Small intestine (tissue), 7 donors: ENCODE results near the gene HCRT. TPM values are rescaled to one million over a fixed set of nuclear protein-coding genes. Genes with fewer than 3 reads are reported as not detected.
A peak's percentile ranks its signal among the peaks of the same experiment; 100 is the strongest.
"Not testable (repeated sequence)": the region's sequence is repeated elsewhere in the genome, so short reads cannot be mapped to it uniquely, and the experiment has no call there.

Experiments used
- DNase-seq, 2 donors: peaks; one replicate each; pipeline versions ENCODE4 v3.0.0 to v3.0.0-alpha.2; 2013
- FAIRE-seq: peaks from 2 replicates; lab custom pipeline; 2012; peaks lifted over from hg19 to GRCh38; lab: Jason Lieb, UNC
- H3K27ac ChIP-seq, 3 donors: one replicate each; pipeline ENCODE4 v1.5.1; 2013; ENCODE audit warnings: low read length in 2 of 3, mild to moderate bottlenecking in 2 of 3, control low read depth in 1 of 3, inconsistent platforms in 1 of 3, low read depth in 1 of 3, moderate library complexity in 1 of 3
- H3K27me3 ChIP-seq, 3 donors: one replicate each; pipeline ENCODE4 v1.6.1; 2013; ENCODE audit warnings: low read length in 3 of 3, inconsistent platforms in 1 of 3; ENCODE audit not compliant: control insufficient read depth in 3 of 3, insufficient read depth in 3 of 3
- H3K36me3 ChIP-seq, 3 donors: one replicate each; pipeline ENCODE4 v1.6.1; 2013; ENCODE audit warnings: low read length in 3 of 3, inconsistent platforms in 1 of 3, low read depth in 1 of 3, mild to moderate bottlenecking in 1 of 3, moderate library complexity in 1 of 3; ENCODE audit not compliant: control insufficient read depth in 3 of 3, insufficient read depth in 2 of 3
- H3K4me1 ChIP-seq, 3 donors: one replicate each; pipeline ENCODE4 v1.6.1; 2013; ENCODE audit warnings: low read length in 2 of 3, inconsistent platforms in 1 of 3, low read depth in 1 of 3, mild to moderate bottlenecking in 1 of 3, moderate library complexity in 1 of 3; ENCODE audit not compliant: control insufficient read depth in 3 of 3, insufficient read depth in 2 of 3
- H3K4me3 ChIP-seq, 3 donors: one replicate each; pipeline ENCODE4 v1.5.1; 2013; ENCODE audit warnings: low read length in 3 of 3, control low read depth in 1 of 3, inconsistent platforms in 1 of 3, low read depth in 1 of 3, mild to moderate bottlenecking in 1 of 3, moderate library complexity in 1 of 3
- H3K9me3 ChIP-seq, 2 donors: one replicate each; pipeline ENCODE4 v1.6.1; 2013; ENCODE audit warnings: low read depth in 1 of 2, low read length in 1 of 2; ENCODE audit not compliant: control insufficient read depth in 2 of 2, insufficient read depth in 1 of 2
- WGBS, 3 donors: extraction: QIAGEN DNeasy Blood & Tissue Kit; methylation state at CpG; one replicate each; pipeline ENCODE4 v1.1.7; 2013; 5-methylcytosine and 5-hydroxymethylcytosine counted together
- polyA plus RNA-seq, 4 donors: library from polyadenylated mRNA; stranded (reverse) in 3 of 4; unstranded in 1 of 4; fragments of 200-250 nt in 3 of 4; fragments of 120-200 nt in 1 of 4; gene quantifications; one replicate each; pipeline versions ENCODE4 v1.2.1 to v1.2.3, GENCODE V29; 2013
- donor health status: healthy with polysubstance abuse.
- donor health status: control.
- donor health status: control.
- donor health status: Bipolar disorder and iron deficiency.
- donor health status: healthy.

HCRT gene
- polyA plus RNA-seq, 4 donors = not detected

- no peak overlapping the region for H3K4me3 ChIP-seq
- peaks cover 8 to 70% (median 11%) of the 10 kb centered on the region in 3 donors for H3K36me3 ChIP-seq
- no peaks in the 10 kb centered on the region for H3K4me1 ChIP-seq
- H3K9me3 ChIP-seq = no peaks in the 10 kb centered on the region
- H3K27me3 ChIP-seq = no peaks in the 10 kb centered on the region
- no peak overlapping the region for H3K27ac ChIP-seq
- DNase-seq (peak; percentile 47 to 70), FAIRE-seq (no peak)
- 54 to 56% (median 54%) methylated on average over 3 of the region's 3 CpGs for WGBS, 3 donors
Observed at GRCh38 chr17:42221886-42222745, 36.9 kb upstream of the HCRT start.

GRCh38 chr17:42219280-42219679 lies 34.0 kb upstream of the HCRT start:
- not testable (repeated sequence) for DNase-seq, H3K4me1 ChIP-seq, H3K27me3 ChIP-seq, FAIRE-seq, H3K9me3 ChIP-seq, H3K4me3 ChIP-seq, H3K27ac ChIP-seq
- peaks cover 10 to 79% (median 11%) of the 10 kb centered on the region in 3 donors for H3K36me3 ChIP-seq
- 94% methylated on average over 2 of the region's 17 CpGs; no CpG with 5 or more reads in 2 of the 3 donors for WGBS, 3 donors

GRCh38 chr17:42214156-42214555 lies 28.9 kb upstream of the HCRT start:
- FAIRE-seq (no peak), DNase-seq (no peak)
- WGBS, 3 donors = 81 to 88% (median 83%) methylated on average over 2 of the region's 2 CpGs
- no peak overlapping the region for H3K4me3 ChIP-seq
- H3K27ac ChIP-seq = no peak overlapping the region
- H3K9me3 ChIP-seq = no peaks in the 10 kb centered on the region
- H3K4me1 ChIP-seq = no peaks in the 10 kb centered on the region
- H3K27me3 ChIP-seq = no peaks in the 10 kb centered on the region
- H3K36me3 ChIP-seq = peaks cover 5 to 76% (median 16%) of the 10 kb centered on the region in 3 donors

DNA sequence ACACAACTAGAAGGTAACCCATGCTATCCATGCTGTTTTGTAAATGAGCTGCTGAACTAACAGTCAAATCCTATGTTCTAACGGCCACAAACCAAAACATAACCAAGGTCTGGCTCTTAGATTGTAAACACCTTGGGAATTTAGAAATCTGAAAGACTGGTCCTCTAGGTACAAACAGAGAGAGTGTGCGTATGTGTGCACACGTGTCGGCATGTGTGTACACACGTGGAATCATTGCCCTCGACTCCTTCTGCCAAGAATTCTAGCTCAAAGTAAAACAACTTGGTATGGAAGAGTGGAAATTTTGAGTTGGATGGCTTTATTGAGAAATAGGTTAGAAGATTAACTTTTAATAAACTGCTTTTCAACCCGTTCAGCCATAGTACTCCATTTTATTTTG lies 27.1 kb upstream of the HCRT start:
- Histone ChIP-seq H3K27ac (peak overlapping the region in 1 of 3 donors; percentile 73), H3K27me3 (no peaks in the 10 kb centered on the region), H3K36me3 (peaks cover 2 to 74% (median 9%) of the 10 kb centered on the region in 3 donors), H3K9me3 (no peaks in the 10 kb centered on the region), H3K4me3 (no peak overlapping the region), H3K4me1 (no peaks in the 10 kb centered on the region)
- no peak for DNase-seq
- FAIRE-seq = no peak
- 79 to 85% (median 80%) methylated on average over 7 of the region's 7 CpGs for WGBS, 3 donors

DNA sequence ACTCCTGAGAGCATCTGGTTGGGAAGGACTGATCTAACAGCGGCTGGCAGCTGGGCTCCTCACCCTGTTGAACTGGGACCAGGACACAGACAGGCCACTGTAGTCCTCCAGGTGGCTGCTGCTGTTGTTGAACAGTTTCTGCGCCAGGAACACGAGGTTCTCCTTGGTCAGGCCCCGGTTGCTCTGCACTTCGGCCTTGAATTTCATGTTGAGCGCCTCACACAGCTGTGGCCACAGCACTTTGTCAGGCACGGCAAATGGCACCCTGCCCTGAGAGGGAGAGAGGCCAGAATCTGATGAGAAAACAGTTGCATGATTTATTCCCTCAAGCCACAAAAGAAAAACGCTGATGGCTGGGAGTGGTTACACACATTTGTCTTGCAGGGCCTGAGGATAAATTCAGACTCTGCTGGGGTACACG lies 26.7 kb upstream of the HCRT start:
- DNase-seq, H3K27me3 ChIP-seq, H3K9me3 ChIP-seq, H3K4me3 ChIP-seq, H3K4me1 ChIP-seq, FAIRE-seq: not testable (repeated sequence)
- 63 to 78% (median 67%) methylated on average over 7 to 9 of the region's 9 CpGs for WGBS, 3 donors
- peak overlapping the region in 1 of 3 donors; percentile 73 for H3K27ac ChIP-seq
- H3K36me3 ChIP-seq = peaks cover 2 to 71% (median 6%) of the 10 kb centered on the region in 3 donors

DNA sequence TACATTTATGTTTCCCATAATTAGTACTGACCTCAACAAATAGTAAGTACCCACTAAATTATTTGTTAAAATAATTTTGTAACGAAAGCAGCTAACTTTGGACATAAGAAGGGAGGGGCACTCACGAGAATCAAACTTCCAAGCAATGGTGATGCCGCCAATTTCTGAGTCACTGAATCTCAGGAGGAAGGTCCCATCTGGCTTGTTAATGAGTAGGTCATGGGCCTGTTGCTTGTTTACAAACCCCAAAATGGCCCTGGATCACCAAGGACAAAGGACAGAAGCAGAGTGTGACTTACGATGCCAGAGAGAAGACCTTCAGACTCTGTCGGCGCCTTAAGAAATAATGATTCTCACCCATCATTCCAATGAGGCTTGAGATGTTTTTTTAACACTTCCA lies 24.8 kb upstream of the HCRT start:
- no peak overlapping the region for H3K27ac ChIP-seq
- H3K4me1 ChIP-seq = no peaks in the 10 kb centered on the region
- H3K27me3 ChIP-seq = no peaks in the 10 kb centered on the region
- 91 to 95% (median 93%) methylated on average over 6 of the region's 6 CpGs for WGBS, 3 donors
- peaks cover 2 to 74% (median 6%) of the 10 kb centered on the region in 3 donors for H3K36me3 ChIP-seq
- FAIRE-seq = no peak
- no peaks in the 10 kb centered on the region for H3K9me3 ChIP-seq
- DNase-seq = no peak
- no peak overlapping the region for H3K4me3 ChIP-seq

DNA sequence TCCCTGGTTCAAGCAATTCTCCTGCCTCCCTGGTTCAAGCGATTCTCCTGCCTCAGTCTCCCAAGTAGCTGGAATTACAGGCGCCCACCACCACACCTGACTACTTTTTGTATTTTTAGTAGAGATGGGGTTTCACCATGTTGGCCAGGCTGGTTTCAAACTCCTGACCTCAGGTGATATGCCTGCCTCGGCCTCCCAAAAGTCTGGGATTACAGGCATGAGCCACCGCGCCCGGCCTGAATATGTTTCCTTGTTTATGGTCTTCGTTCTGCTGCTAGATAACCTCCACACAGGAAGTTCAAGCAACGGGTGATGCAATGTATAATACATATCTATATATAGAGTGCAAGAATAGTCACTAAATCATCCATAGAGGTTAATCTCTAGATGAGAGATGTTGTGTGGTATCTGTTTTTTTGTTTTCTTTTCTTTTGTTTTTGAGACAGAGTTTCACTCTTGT lies 20.9 kb upstream of the HCRT start:
- H3K4me1 ChIP-seq, H3K9me3 ChIP-seq, H3K27ac ChIP-seq, FAIRE-seq, H3K27me3 ChIP-seq, DNase-seq, H3K4me3 ChIP-seq: not testable (repeated sequence)
- H3K36me3 ChIP-seq = peaks cover 2 to 78% (median 6%) of the 10 kb centered on the region in 3 donors
- 74 to 88% (median 79%) methylated on average over 8 of the region's 8 CpGs for WGBS, 3 donors

- no peaks in the 10 kb centered on the region for H3K9me3 ChIP-seq
- no peak for FAIRE-seq
- H3K4me3 ChIP-seq = no peak overlapping the region
- WGBS, 3 donors = 95 to 100% (median 96%) methylated on average over 2 of the region's 2 CpGs
- H3K27ac ChIP-seq = no peak overlapping the region
- peaks cover 0 to 76% (median 6%) of the 10 kb centered on the region in 3 donors for H3K36me3 ChIP-seq
- peak in 1 of 2 donors; percentile 18 for DNase-seq
- peaks cover 0 to 20% (median 0%) of the 10 kb centered on the region in 3 donors for H3K4me1 ChIP-seq
- H3K27me3 ChIP-seq = no peaks in the 10 kb centered on the region
Observed at GRCh38 chr17:42203354-42203753, 18.1 kb upstream of the HCRT start.
